HEK293 (cell line): ENCODE data around the gene CAPS.

Experiments used
- FEZF1 ChIP-seq: fragments of 450-650 bp; formaldehyde crosslinking; IDR thresholded peaks from 2 replicates; pipeline ENCODE4 v1.5.1; 2016; ENCODE audit warnings: missing biosample characterization, missing genetic modification characterization
- KLF1 ChIP-seq: fragments of 450-650 bp; formaldehyde crosslinking; IDR thresholded peaks from 2 replicates; pipeline ENCODE4 v1.5.1; 2016; ENCODE audit warnings: missing biosample characterization, missing genetic modification characterization
- KLF8 ChIP-seq: fragments of 450-650 bp; formaldehyde crosslinking; IDR thresholded peaks from 2 replicates; pipeline ENCODE4 v1.5.1; 2016; ENCODE audit warnings: missing biosample characterization, missing genetic modification characterization
- MYNN ChIP-seq: fragments of 450-650 bp; formaldehyde crosslinking; IDR thresholded peaks from 2 replicates; pipeline ENCODE4 v1.5.1; 2016; ENCODE audit warnings: missing biosample characterization, missing genetic modification characterization, borderline replicate concordance
- OVOL3 ChIP-seq: fragments of 450-650 bp; formaldehyde crosslinking; IDR thresholded peaks from 2 replicates; pipeline ENCODE4 v1.5.1; 2016; ENCODE audit warnings: missing biosample characterization, missing genetic modification characterization
- PATZ1 ChIP-seq: fragments of 450-650 bp; formaldehyde crosslinking; IDR thresholded peaks from 2 replicates; pipeline ENCODE4 v1.5.1; 2016; ENCODE audit warnings: missing biosample characterization, missing genetic modification characterization
- SCRT2 ChIP-seq: fragments of 450-650 bp; formaldehyde crosslinking; IDR thresholded peaks from 2 replicates; pipeline ENCODE4 v1.5.1; 2016; ENCODE audit warnings: missing biosample characterization, missing genetic modification characterization
- SP7 ChIP-seq: fragments of 450-650 bp; formaldehyde crosslinking; IDR thresholded peaks from 2 replicates; pipeline ENCODE4 v1.5.1; 2016; ENCODE audit warnings: missing biosample characterization, missing genetic modification characterization
- ZFP41 ChIP-seq: fragments of 450-650 bp; formaldehyde crosslinking; IDR thresholded peaks from 2 replicates; pipeline ENCODE4 v1.5.1; 2016; ENCODE audit warnings: missing biosample characterization, missing genetic modification characterization, borderline replicate concordance
- ZNF2 ChIP-seq: fragments of 450-650 bp; formaldehyde crosslinking; IDR thresholded peaks from 2 replicates; pipeline ENCODE4 v1.5.1; 2016; ENCODE audit warnings: missing biosample characterization, missing genetic modification characterization
- ZNF214 ChIP-seq: fragments of 450-650 bp; formaldehyde crosslinking; IDR thresholded peaks from 2 replicates; pipeline ENCODE4 v1.5.1; 2017; ENCODE audit warnings: missing biosample characterization, mild to moderate bottlenecking, missing genetic modification characterization, borderline replicate concordance
- ZNF221 ChIP-seq: fragments of 450-650 bp; formaldehyde crosslinking; IDR thresholded peaks from 2 replicates; pipeline ENCODE4 v1.5.1; 2017; ENCODE audit warnings: missing biosample characterization, missing genetic modification characterization, borderline replicate concordance
- ZNF239 ChIP-seq: fragments of 450-650 bp; formaldehyde crosslinking; IDR thresholded peaks from 2 replicates; pipeline ENCODE4 v1.5.1; 2016; ENCODE audit warnings: missing biosample characterization, missing genetic modification characterization
- ZNF600 ChIP-seq: fragments of 450-650 bp; formaldehyde crosslinking; IDR thresholded peaks from 2 replicates; pipeline ENCODE4 v1.5.1; 2016; ENCODE audit warnings: missing biosample characterization, missing genetic modification characterization
- ZNF624 ChIP-seq: fragments of 450-650 bp; formaldehyde crosslinking; IDR thresholded peaks from 2 replicates; pipeline ENCODE4 v1.5.1; 2017; ENCODE audit warnings: missing biosample characterization, missing genetic modification characterization
- ZNF654 ChIP-seq: fragments of 450-650 bp; formaldehyde crosslinking; IDR thresholded peaks from 2 replicates; pipeline ENCODE4 v1.5.1; 2016; ENCODE audit warnings: low read depth, missing biosample characterization, missing genetic modification characterization
- ZNF704 ChIP-seq: fragments of 450-650 bp; formaldehyde crosslinking; IDR thresholded peaks from 2 replicates; pipeline ENCODE4 v1.5.1; 2016; ENCODE audit warnings: missing biosample characterization, missing genetic modification characterization
- TF ChIP-seq, protein P1 (sequence below): fragments of 450-650 bp; formaldehyde crosslinking; IDR thresholded peaks from 2 replicates; pipeline ENCODE4 v1.5.1; 2016; ENCODE audit warnings: missing biosample characterization, missing genetic modification characterization
- TF ChIP-seq, protein P2 (sequence below): fragments of 450-650 bp; formaldehyde crosslinking; IDR thresholded peaks from 2 replicates; pipeline ENCODE4 v1.5.1; 2016; ENCODE audit warnings: missing biosample characterization, missing genetic modification characterization, borderline replicate concordance

The CAPS gene

DNA sequence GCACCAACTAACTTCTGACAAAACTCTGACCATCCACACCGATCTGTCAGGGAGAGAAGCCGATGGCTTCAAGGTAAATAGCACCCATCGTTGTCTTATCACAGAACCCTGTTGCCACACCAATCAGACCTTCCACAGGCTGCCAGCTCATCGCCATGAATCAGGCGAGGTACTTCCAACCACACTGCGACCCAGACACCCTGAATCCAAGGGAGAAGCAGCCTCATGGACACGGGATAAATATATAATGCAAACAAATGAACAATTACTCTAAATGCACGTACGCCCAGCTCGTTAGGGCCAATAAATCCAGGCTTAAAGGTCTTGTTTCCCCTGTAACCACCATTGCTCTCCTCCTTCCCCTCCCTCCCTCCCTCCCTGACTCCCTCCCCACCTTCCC lies 43.1 kb downstream of the CAPS start (continued):
- TF ChIP-seq, protein P1, sequence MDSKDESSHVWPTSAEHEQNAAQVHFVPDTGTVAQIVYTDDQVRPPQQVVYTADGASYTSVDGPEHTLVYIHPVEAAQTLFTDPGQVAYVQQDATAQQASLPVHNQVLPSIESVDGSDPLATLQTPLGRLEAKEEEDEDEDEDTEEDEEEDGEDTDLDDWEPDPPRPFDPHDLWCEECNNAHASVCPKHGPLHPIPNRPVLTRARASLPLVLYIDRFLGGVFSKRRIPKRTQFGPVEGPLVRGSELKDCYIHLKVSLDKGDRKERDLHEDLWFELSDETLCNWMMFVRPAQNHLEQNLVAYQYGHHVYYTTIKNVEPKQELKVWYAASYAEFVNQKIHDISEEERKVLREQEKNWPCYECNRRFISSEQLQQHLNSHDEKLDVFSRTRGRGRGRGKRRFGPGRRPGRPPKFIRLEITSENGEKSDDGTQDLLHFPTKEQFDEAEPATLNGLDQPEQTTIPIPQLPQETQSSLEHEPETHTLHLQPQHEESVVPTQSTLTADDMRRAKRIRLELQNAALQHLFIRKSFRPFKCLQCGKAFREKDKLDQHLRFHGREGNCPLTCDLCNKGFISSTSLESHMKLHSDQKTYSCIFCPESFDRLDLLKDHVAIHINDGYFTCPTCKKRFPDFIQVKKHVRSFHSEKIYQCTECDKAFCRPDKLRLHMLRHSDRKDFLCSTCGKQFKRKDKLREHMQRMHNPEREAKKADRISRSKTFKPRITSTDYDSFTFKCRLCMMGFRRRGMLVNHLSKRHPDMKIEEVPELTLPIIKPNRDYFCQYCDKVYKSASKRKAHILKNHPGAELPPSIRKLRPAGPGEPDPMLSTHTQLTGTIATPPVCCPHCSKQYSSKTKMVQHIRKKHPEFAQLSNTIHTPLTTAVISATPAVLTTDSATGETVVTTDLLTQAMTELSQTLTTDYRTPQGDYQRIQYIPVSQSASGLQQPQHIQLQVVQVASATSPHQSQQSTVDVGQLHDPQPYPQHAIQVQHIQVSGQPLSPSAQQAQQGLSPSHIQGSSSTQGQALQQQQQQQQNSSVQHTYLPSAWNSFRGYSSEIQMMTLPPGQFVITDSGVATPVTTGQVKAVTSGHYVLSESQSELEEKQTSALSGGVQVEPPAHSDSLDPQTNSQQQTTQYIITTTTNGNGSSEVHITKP (tag by site-specific recombination): peak; percentile 24; the same call in 1 of the 2 replicates
- TF ChIP-seq OVOL3 (no peak), ZNF704 (tag by site-specific recombination) (no peak), ZNF600 (tag by site-specific recombination) (no peak), ZFP41 (no peak), ZNF624 (no peak), FEZF1 (tag by site-specific recombination) (peak; percentile 43; the same call in 1 of the 2 replicates), ZNF654 (no peak), ZNF214 (tag by site-specific recombination) (no peak), ZNF239 (tag by site-specific recombination) (no peak), PATZ1 (tag by site-specific recombination) (0 out of 2 replicates have a peak, but pooled peaks have one; percentile 15), ZNF2 (tag by site-specific recombination) (no peak), KLF8 (tag by site-specific recombination) (no peak), KLF1 (peak; percentile 49), MYNN (tag by site-specific recombination) (no peak), ZNF221 (tag by site-specific recombination) (no peak), SCRT2 (peak; percentile 28; the same call in 1 of the 2 replicates), SP7 (no peak)
- TF ChIP-seq, protein P2, sequence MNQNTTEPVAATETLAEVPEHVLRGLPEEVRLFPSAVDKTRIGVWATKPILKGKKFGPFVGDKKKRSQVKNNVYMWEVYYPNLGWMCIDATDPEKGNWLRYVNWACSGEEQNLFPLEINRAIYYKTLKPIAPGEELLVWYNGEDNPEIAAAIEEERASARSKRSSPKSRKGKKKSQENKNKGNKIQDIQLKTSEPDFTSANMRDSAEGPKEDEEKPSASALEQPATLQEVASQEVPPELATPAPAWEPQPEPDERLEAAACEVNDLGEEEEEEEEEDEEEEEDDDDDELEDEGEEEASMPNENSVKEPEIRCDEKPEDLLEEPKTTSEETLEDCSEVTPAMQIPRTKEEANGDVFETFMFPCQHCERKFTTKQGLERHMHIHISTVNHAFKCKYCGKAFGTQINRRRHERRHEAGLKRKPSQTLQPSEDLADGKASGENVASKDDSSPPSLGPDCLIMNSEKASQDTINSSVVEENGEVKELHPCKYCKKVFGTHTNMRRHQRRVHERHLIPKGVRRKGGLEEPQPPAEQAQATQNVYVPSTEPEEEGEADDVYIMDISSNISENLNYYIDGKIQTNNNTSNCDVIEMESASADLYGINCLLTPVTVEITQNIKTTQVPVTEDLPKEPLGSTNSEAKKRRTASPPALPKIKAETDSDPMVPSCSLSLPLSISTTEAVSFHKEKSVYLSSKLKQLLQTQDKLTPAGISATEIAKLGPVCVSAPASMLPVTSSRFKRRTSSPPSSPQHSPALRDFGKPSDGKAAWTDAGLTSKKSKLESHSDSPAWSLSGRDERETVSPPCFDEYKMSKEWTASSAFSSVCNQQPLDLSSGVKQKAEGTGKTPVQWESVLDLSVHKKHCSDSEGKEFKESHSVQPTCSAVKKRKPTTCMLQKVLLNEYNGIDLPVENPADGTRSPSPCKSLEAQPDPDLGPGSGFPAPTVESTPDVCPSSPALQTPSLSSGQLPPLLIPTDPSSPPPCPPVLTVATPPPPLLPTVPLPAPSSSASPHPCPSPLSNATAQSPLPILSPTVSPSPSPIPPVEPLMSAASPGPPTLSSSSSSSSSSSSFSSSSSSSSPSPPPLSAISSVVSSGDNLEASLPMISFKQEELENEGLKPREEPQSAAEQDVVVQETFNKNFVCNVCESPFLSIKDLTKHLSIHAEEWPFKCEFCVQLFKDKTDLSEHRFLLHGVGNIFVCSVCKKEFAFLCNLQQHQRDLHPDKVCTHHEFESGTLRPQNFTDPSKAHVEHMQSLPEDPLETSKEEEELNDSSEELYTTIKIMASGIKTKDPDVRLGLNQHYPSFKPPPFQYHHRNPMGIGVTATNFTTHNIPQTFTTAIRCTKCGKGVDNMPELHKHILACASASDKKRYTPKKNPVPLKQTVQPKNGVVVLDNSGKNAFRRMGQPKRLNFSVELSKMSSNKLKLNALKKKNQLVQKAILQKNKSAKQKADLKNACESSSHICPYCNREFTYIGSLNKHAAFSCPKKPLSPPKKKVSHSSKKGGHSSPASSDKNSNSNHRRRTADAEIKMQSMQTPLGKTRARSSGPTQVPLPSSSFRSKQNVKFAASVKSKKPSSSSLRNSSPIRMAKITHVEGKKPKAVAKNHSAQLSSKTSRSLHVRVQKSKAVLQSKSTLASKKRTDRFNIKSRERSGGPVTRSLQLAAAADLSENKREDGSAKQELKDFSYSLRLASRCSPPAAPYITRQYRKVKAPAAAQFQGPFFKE (tag by site-specific recombination): no peak
- TF ChIP-seq, all 188 proteins: peak for 7
